ENCODE results near the gene ADAM30.

ADAM30 gene

GRCh38 chr1:119906927-119907652 is 10.8 kb upstream of the ADAM30 start:
- no peak for DNase-seq

- no peak for DNase-seq
Measured at GRCh38 chr1:119903443-119903835, 7.1 kb upstream of the ADAM30 start.

GRCh38 chr1:119902775-119903442 is 6.6 kb upstream of the ADAM30 start:
- no peak for DNase-seq

GRCh38 chr1:119898981-119899720 is 2.8 kb upstream of the ADAM30 start:
- DNase-seq = no peak

GRCh38 chr1:119898530-119898929 is 2.2 kb upstream of the ADAM30 start:
- no peak for DNase-seq

- DNase-seq = no peak
Measured at GRCh38 chr1:119895102-119895501, 1.2 kb downstream of the ADAM30 start.

- no peak for DNase-seq
Measured at GRCh38 chr1:119893827-119894700, 2.3 kb downstream of the ADAM30 start.

- no peak for DNase-seq
Measured at GRCh38 chr1:119893238-119893791, 3.0 kb downstream of the ADAM30 start.

GRCh38 chr1:119891386-119891785 is 4.9 kb downstream of the ADAM30 start:
- no peak for DNase-seq

GRCh38 chr1:119888476-119888875 is 7.8 kb downstream of the ADAM30 start:
- DNase-seq = no peak

- DNase-seq = no peak
Measured at GRCh38 chr1:119887427-119887826, 8.9 kb downstream of the ADAM30 start.

- no peak for DNase-seq
Measured at GRCh38 chr1:119885903-119886783, 10.2 kb downstream of the ADAM30 start.

GRCh38 chr1:119884711-119885110 is 11.6 kb downstream of the ADAM30 start:
- no peak for DNase-seq

GRCh38 chr1:119883826-119884225 is 12.5 kb downstream of the ADAM30 start:
- DNase-seq = no peak

GRCh38 chr1:119882132-119883049 is 13.9 kb downstream of the ADAM30 start:
- DNase-seq = no peak

GRCh38 chr1:119879510-119880434 is 16.5 kb downstream of the ADAM30 start:
- no peak for DNase-seq

GRCh38 chr1:119878171-119878570 is 18.1 kb downstream of the ADAM30 start:
- DNase-seq = no peak

- no peak for DNase-seq
Measured at GRCh38 chr1:119874186-119874585, 22.1 kb downstream of the ADAM30 start.
